ENCODE results near the gene CCSAP. TPM values are rescaled to one million over a fixed set of nuclear protein-coding genes. Genes with fewer than 3 reads are reported as not detected.

Gene CCSAP
- total RNA-seq (10 to 100 TPM; 17.5 to 18.3 TPM), polyA plus RNA-seq (1 to 10 TPM; 3.9 to 4.1 TPM)

DNA sequence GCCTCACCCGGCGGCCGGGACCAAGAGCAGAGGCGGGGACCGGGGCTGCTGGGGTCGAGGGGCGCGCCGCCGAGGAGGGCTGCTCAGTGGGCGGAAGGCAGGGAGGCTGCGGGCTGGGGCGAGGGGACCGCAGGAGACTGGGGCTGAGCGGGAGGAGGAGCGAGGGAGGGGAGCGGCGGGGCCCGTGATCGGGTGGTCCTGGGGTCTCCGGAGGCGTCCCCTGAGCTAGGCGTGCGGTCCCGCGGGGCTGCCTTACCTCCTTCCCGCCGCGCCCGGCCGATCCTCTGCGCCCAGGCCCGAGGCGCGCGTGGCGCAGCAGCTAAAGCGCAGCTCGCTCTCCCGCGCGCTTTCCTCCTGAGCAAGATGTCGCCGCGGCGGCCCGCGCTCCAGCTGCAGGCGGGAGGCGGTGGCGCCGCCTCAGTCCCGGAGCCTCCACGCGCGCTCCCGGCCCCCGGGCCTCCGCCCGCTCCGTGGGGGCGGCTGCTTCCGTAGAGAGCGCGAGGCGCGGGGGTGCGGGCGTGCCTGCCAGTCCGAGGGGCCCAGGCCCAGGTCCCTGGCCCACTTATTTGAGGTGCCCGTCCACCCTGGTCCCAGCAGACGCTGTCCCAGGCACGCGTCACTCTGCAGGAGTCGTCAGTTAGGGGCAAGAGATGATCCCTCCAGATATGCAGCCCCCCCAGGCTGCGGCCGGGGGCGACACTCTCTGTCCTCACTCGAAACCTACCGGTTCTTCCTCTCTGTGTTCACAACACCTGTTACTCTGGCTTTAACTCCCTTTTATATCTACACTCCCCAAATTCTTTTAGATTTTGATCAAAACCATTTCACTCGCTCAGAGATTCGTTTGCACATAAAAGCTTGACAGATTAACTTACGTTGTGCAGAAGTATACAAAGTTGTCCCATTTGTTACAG is at the start of gene CCSAP:
Gene CCSAP (minus strand): TSS at position 392 of the 914 bp plus-strand sequence. CDS start 582 bp downstream, outside the sequence.
- H3K27ac Mint-ChIP-seq: peak within 1 kb of the TSS; percentile 88 to 96 (median 92)
- peaks cover 0 to 14% of the 10 kb centered on the region in 2 donors for H3K36me3 Mint-ChIP-seq
- H3K4me3 ChIP-seq (ENCODE audit: low read length in 2 of 2): peak within 1 kb of the TSS; percentile 67 to 76
- H3K36me3 ChIP-seq (ENCODE audit: insufficient read depth, low read length): no peaks in the 10 kb centered on the region
- H3K27me3 ChIP-seq (ENCODE audit: insufficient read depth, low read length): no peaks in the 10 kb centered on the region
- H3K4me3 Mint-ChIP-seq: peak within 1 kb of the TSS; percentile 87 to 95 (median 94)
- peaks cover 0 to 2% (median 0%) of the 10 kb centered on the region in 8 donors for H3K9me3 Mint-ChIP-seq
- DNase-seq: peak in 4 of 5 donors; percentile 72 to 85 (median 74)
- H3K4me1 ChIP-seq (ENCODE audit: insufficient read depth, low read length): peaks cover 53% of the 10 kb centered on the region
- peaks cover 22 to 46% (median 36%) of the 10 kb centered on the region in 4 donors for H3K4me1 Mint-ChIP-seq
- peak within 1 kb of the TSS; percentile 68 for H3K27ac ChIP-seq (ENCODE audit: low read depth, low read length)
- POLR2A ChIA-PET (ENCODE audit: partially characterized antibody): interaction anchor here (0.5 to 3.9 kb wide), 15 partner anchors 8 to 608 kb away, joined by 3 to 21 read pairs (median 4); partner anchors contain the start of genes ABCB10, NUP133, RAB4A and RHOU
- no peaks in the 10 kb centered on the region for H3K9me3 ChIP-seq (ENCODE audit: control insufficient read depth in 1 of 2, low read length in 2 of 2)
- CTCF ChIA-PET (ENCODE audit: partially characterized antibody): interaction anchor here (1.3 to 2.2 kb wide), 2 partner anchors 8 to 84 kb away, joined by 3 to 4 read pairs; no protein-coding TSS in a partner anchor
- H3K27me3 Mint-ChIP-seq: peaks cover 4 to 6% of the 10 kb centered on the region in 2 donors
- intact Hi-C loops (cut with micrococcal nuclease): loop anchor here (1.0 to 5.0 kb wide), 5 partner anchors 72 to 606 kb away; partner anchors contain the start of genes ABCB10, NUP133, RAB4A and RHOU

DNA sequence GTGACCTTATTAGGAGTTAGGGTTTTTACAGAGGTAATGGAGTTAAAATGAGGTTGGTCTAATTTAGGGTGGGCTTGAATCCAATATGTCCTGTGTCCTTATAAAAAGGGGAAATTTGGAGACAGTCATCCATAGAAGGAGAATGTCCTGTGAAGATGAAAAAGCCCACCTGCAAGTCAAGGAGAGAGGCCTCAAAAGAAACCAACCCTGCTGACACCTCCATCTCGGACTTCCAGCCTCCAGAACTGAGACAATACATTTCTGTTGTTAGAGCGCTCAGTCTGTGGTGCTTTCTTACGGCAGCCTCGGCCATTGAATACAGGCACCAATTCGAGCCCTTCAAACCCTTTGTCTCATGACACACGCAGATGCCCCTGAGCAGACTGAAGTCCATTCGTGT is 47.3 kb upstream of the CCSAP start:
- Mint-ChIP-seq H3K4me1 (no peaks in the 10 kb centered on the region), H3K36me3 (no peaks in the 10 kb centered on the region), H3K27ac (no peak overlapping the region), H3K27me3 (peaks cover 18 to 25% of the 10 kb centered on the region in 2 donors), H3K9me3 (peaks cover 0 to 6% (median under 1%) of the 10 kb centered on the region in 8 donors), H3K4me3 (no peak overlapping the region)
- DNase-seq: no peak
- Histone ChIP-seq H3K9me3 (ENCODE audit: control insufficient read depth in 1 of 2, low read length in 2 of 2) (no peaks in the 10 kb centered on the region), H3K4me3 (ENCODE audit: low read length in 2 of 2) (no peak overlapping the region), H3K27me3 (ENCODE audit: insufficient read depth, low read length) (no peaks in the 10 kb centered on the region), H3K4me1 (ENCODE audit: insufficient read depth, low read length) (no peaks in the 10 kb centered on the region), H3K36me3 (ENCODE audit: insufficient read depth, low read length) (no peaks in the 10 kb centered on the region), H3K27ac (ENCODE audit: low read depth, low read length) (no peak overlapping the region)
- POLR2A ChIA-PET (ENCODE audit: partially characterized antibody): no interaction called here
- intact Hi-C loops (cut with micrococcal nuclease): no loop called here
- CTCF ChIA-PET (ENCODE audit: partially characterized antibody): no interaction called here

DNA sequence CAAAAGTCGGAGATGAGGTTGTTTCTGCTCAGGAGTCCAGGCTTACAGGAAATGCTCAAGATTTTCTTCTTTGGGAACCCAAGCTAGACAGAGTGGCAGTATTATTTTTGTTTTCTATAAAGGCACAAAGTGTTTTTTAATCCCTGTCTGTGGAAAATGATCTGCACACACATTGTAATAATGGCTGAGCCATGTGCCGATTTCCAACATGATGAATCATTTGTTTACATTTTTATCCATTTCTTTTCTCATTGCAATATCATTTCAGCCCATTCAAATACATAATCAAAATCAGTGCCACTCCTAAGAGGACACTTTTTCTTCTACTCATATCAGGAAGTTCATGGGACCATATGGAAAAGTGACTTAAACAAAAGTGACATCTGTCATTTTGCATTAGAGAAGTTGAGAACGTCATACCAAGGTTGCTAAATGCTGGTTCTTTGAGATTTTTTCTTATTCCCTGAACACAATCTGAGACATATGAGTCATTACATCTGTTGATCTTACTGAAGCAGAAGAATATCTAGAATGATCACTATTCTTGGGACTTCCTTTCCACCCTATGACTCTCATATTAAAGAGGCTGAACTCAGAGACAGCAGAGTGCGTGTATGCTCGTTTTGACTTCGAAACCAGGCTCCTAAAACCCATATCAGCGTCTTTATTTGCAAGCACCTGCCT is 46.2 kb upstream of the CCSAP start:
- Histone ChIP-seq H3K27ac (ENCODE audit: low read depth, low read length) (no peak overlapping the region), H3K4me3 (ENCODE audit: low read length in 2 of 2) (no peak overlapping the region), H3K4me1 (ENCODE audit: insufficient read depth, low read length) (no peaks in the 10 kb centered on the region), H3K36me3 (ENCODE audit: insufficient read depth, low read length) (no peaks in the 10 kb centered on the region), H3K9me3 (ENCODE audit: control insufficient read depth in 1 of 2, low read length in 2 of 2) (no peaks in the 10 kb centered on the region), H3K27me3 (ENCODE audit: insufficient read depth, low read length) (no peaks in the 10 kb centered on the region)
- Mint-ChIP-seq H3K4me1 (no peaks in the 10 kb centered on the region), H3K27ac (no peak overlapping the region), H3K27me3 (peaks cover 16 to 18% of the 10 kb centered on the region in 2 donors), H3K9me3 (peaks cover 0 to 6% (median under 1%) of the 10 kb centered on the region in 8 donors), H3K36me3 (no peaks in the 10 kb centered on the region), H3K4me3 (no peak overlapping the region)
- no peak for DNase-seq
- ChIA-PET CTCF (ENCODE audit: partially characterized antibody) (no interaction called here), POLR2A (ENCODE audit: partially characterized antibody) (no interaction called here)
- intact Hi-C loops (cut with micrococcal nuclease): no loop called here

GRCh38 chr1:229385853-229386456 is 43.1 kb upstream of the CCSAP start:
- POLR2A ChIA-PET (ENCODE audit: partially characterized antibody): no interaction called here
- Histone ChIP-seq H3K27me3 (ENCODE audit: insufficient read depth, low read length) (no peaks in the 10 kb centered on the region), H3K36me3 (ENCODE audit: insufficient read depth, low read length) (no peaks in the 10 kb centered on the region), H3K4me3 (ENCODE audit: low read length in 2 of 2) (no peak overlapping the region), H3K27ac (ENCODE audit: low read depth, low read length) (no peak overlapping the region), H3K9me3 (ENCODE audit: control insufficient read depth in 1 of 2, low read length in 2 of 2) (no peaks in the 10 kb centered on the region), H3K4me1 (ENCODE audit: insufficient read depth, low read length) (no peaks in the 10 kb centered on the region)
- no peak overlapping the region for H3K4me3 Mint-ChIP-seq
- H3K27me3 Mint-ChIP-seq: peaks cover 8 to 12% of the 10 kb centered on the region in 2 donors
- no peaks in the 10 kb centered on the region for H3K36me3 Mint-ChIP-seq
- no peaks in the 10 kb centered on the region for H3K4me1 Mint-ChIP-seq
- H3K27ac Mint-ChIP-seq: no peak overlapping the region
- DNase-seq: no peak
- peaks cover 0 to 6% (median under 1%) of the 10 kb centered on the region in 8 donors for H3K9me3 Mint-ChIP-seq
- CTCF ChIA-PET (ENCODE audit: partially characterized antibody): no interaction called here
- intact Hi-C loops (cut with micrococcal nuclease): no loop called here

DNA sequence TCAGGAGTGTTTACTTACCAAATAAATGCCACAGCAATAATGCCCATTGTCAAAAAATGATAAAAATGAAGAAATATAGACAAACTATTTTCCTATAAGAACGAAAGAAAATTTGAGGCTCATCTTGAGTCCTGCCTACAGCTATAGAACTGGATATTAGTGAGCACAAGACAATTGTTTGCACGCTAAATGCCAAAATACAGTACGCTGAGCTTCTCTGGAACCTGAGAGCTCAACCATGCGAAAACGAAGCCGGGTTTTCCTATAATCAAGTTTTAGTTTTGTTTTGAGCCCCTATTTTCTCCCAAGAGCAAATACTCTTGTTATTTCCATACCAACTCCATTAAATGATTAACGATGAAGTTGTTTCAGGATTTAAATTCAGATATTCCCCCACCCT is 42.0 kb upstream of the CCSAP start:
- H3K9me3 ChIP-seq (ENCODE audit: control insufficient read depth in 1 of 2, low read length in 2 of 2): no peaks in the 10 kb centered on the region
- Mint-ChIP-seq H3K27me3 (peaks cover 8 to 12% of the 10 kb centered on the region in 2 donors), H3K9me3 (peaks cover 0 to 4% (median 0%) of the 10 kb centered on the region in 8 donors), H3K4me3 (no peak overlapping the region), H3K4me1 (no peaks in the 10 kb centered on the region), H3K27ac (no peak overlapping the region), H3K36me3 (no peaks in the 10 kb centered on the region)
- no peaks in the 10 kb centered on the region for H3K36me3 ChIP-seq (ENCODE audit: insufficient read depth, low read length)
- H3K27me3 ChIP-seq (ENCODE audit: insufficient read depth, low read length): no peaks in the 10 kb centered on the region
- H3K27ac ChIP-seq (ENCODE audit: low read depth, low read length): no peak overlapping the region
- no peak for DNase-seq
- no peak overlapping the region for H3K4me3 ChIP-seq (ENCODE audit: low read length in 2 of 2)
- CTCF ChIA-PET (ENCODE audit: partially characterized antibody): no interaction called here
- no peaks in the 10 kb centered on the region for H3K4me1 ChIP-seq (ENCODE audit: insufficient read depth, low read length)
- POLR2A ChIA-PET (ENCODE audit: partially characterized antibody): no interaction called here
- intact Hi-C loops (cut with micrococcal nuclease): no loop called here

GRCh38 chr1:229383961-229384360 is 41.1 kb upstream of the CCSAP start:
- ChIA-PET CTCF (ENCODE audit: partially characterized antibody) (interaction anchor here (0.5 kb wide), 1 partner anchor 118 kb away, joined by 3 read pairs; no protein-coding TSS in a partner anchor), POLR2A (ENCODE audit: partially characterized antibody) (no interaction called here)
- no peaks in the 10 kb centered on the region for H3K4me1 Mint-ChIP-seq
- H3K27me3 Mint-ChIP-seq: peaks cover 3 to 10% of the 10 kb centered on the region in 2 donors
- Histone ChIP-seq H3K4me1 (ENCODE audit: insufficient read depth, low read length) (no peaks in the 10 kb centered on the region), H3K4me3 (ENCODE audit: low read length in 2 of 2) (no peak overlapping the region), H3K9me3 (ENCODE audit: control insufficient read depth in 1 of 2, low read length in 2 of 2) (no peaks in the 10 kb centered on the region), H3K27me3 (ENCODE audit: insufficient read depth, low read length) (no peaks in the 10 kb centered on the region), H3K36me3 (ENCODE audit: insufficient read depth, low read length) (no peaks in the 10 kb centered on the region), H3K27ac (ENCODE audit: low read depth, low read length) (no peak overlapping the region)
- H3K27ac Mint-ChIP-seq: no peak overlapping the region
- H3K9me3 Mint-ChIP-seq: peaks cover 0 to 1% (median 0%) of the 10 kb centered on the region in 8 donors
- intact Hi-C loops (cut with micrococcal nuclease): no loop called here
- H3K36me3 Mint-ChIP-seq: no peaks in the 10 kb centered on the region
- no peak overlapping the region for H3K4me3 Mint-ChIP-seq
- no peak for DNase-seq

GRCh38 chr1:229383188-229383587 is 40.3 kb upstream of the CCSAP start:
- H3K9me3 Mint-ChIP-seq: peaks cover 0 to 1% (median 0%) of the 10 kb centered on the region in 8 donors
- no peak overlapping the region for H3K27ac Mint-ChIP-seq
- no peaks in the 10 kb centered on the region for H3K4me1 Mint-ChIP-seq
- no peak overlapping the region for H3K4me3 ChIP-seq (ENCODE audit: low read length in 2 of 2)
- H3K27me3 ChIP-seq (ENCODE audit: insufficient read depth, low read length): no peaks in the 10 kb centered on the region
- H3K36me3 ChIP-seq (ENCODE audit: insufficient read depth, low read length): no peaks in the 10 kb centered on the region
- POLR2A ChIA-PET (ENCODE audit: partially characterized antibody): no interaction called here
- H3K9me3 ChIP-seq (ENCODE audit: control insufficient read depth in 1 of 2, low read length in 2 of 2): no peaks in the 10 kb centered on the region
- peaks cover 2 to 8% of the 10 kb centered on the region in 2 donors for H3K27me3 Mint-ChIP-seq
- CTCF ChIA-PET (ENCODE audit: partially characterized antibody): no interaction called here
- no peaks in the 10 kb centered on the region for H3K4me1 ChIP-seq (ENCODE audit: insufficient read depth, low read length)
- H3K4me3 Mint-ChIP-seq: no peak overlapping the region
- intact Hi-C loops (cut with micrococcal nuclease): no loop called here
- no peak for DNase-seq
- H3K36me3 Mint-ChIP-seq: no peaks in the 10 kb centered on the region
- no peak overlapping the region for H3K27ac ChIP-seq (ENCODE audit: low read depth, low read length)

Measured in CD4-positive, alpha-beta memory T cell (primary cell).